Smooth muscle cell (in vitro differentiated cells): ENCODE results near the gene ALDOC. TPM values are rescaled to one million over a fixed set of nuclear protein-coding genes. Genes with fewer than 3 reads are reported as not detected.
A peak's percentile ranks its signal among the peaks of the same experiment; 100 is the strongest.

Source experiments
- DNase-seq: peaks from one replicate; lab custom pipeline; 2025; ENCODE audit not compliant: unreplicated experiment; lab: John Stamatoyannopoulos, UW
- H2AFZ ChIP-seq: fragments of 200-600 bp; sonication (generic); 2 replicates; pipeline ENCODE4 v1.6.0; 2016; ENCODE audit warnings: antibody characterized with exemption, low read depth, mild to moderate bottlenecking
- H3F3A ChIP-seq: fragments of 200-600 bp; sonication (generic); 2 replicates; pipeline ENCODE4 v1.6.0; 2017; ENCODE audit warnings: antibody characterized with exemption, low read depth
- H3K27ac ChIP-seq: fragments of 200-600 bp; sonication (generic); 2 replicates; pipeline ENCODE4 v1.5.1; 2016; ENCODE audit warnings: low read depth, mild to moderate bottlenecking
- H3K27me3 ChIP-seq: fragments of 200-600 bp; sonication (generic); 2 replicates; pipeline ENCODE4 v1.6.1; 2016; ENCODE audit warnings: low read depth, mild to moderate bottlenecking
- H3K36me3 ChIP-seq: fragments of 200-600 bp; sonication (generic); 2 replicates; pipeline ENCODE4 v1.5.1; 2016; ENCODE audit warnings: low read depth
- H3K4me1 ChIP-seq: fragments of 200-600 bp; sonication (generic); 2 replicates; pipeline ENCODE4 v1.5.1; 2016; ENCODE audit warnings: low read depth
- H3K4me2 ChIP-seq: fragments of 200-600 bp; sonication (generic); 2 replicates; pipeline ENCODE4 v1.6.0; 2016; ENCODE audit warnings: mild to moderate bottlenecking
- H3K4me3 ChIP-seq: fragments of 200-600 bp; sonication (generic); 2 replicates; pipeline ENCODE4 v1.5.1; 2016; ENCODE audit warnings: mild to moderate bottlenecking
- H3K79me2 ChIP-seq: fragments of 200-600 bp; sonication (generic); 2 replicates; pipeline ENCODE4 v1.6.0; 2016; ENCODE audit warnings: low read depth, mild to moderate bottlenecking
- H3K9ac ChIP-seq: fragments of 200-600 bp; sonication (generic); 2 replicates; pipeline ENCODE4 v1.6.0; 2016; ENCODE audit warnings: low read depth
- H3K9me3 ChIP-seq: fragments of 200-600 bp; sonication (generic); replicated peaks from 2 replicates; pipeline ENCODE4 v1.5.1; 2016; ENCODE audit warnings: low read depth
- H4K20me1 ChIP-seq: fragments of 200-600 bp; sonication (generic); 2 replicates; pipeline ENCODE4 v1.6.0; 2016; ENCODE audit warnings: low read depth
- CTCF ChIP-seq: fragments of 200-600 bp; sonication (generic); IDR thresholded peaks from 2 replicates; pipeline ENCODE4 v1.5.1; 2017; ENCODE audit warnings: borderline replicate concordance, mild to moderate bottlenecking, antibody characterized with exemption; ENCODE audit not compliant: insufficient read depth, poor library complexity, severe bottlenecking
- WGBS: methylation state at CpG from one replicate; pipeline ENCODE4 v1.1.7; 2016; ENCODE audit warnings: low lambda C conversion rate; 5-methylcytosine and 5-hydroxymethylcytosine counted together
- polyA plus RNA-seq: library from polyadenylated mRNA; unstranded; fragments of >200 nt; fragmentation: Nextera tagmentation; extraction: Ambion mirVana; gene quantifications from 2 replicates; pipeline ENCODE4 v1.2.1, GENCODE V29; 2016
- total RNA-seq: library from RNA; depleted of rRNA; stranded (reverse); fragments of >200 nt; gene quantifications from 2 replicates; pipeline ENCODE4 v1.2.3, GENCODE V29; 2014

The ALDOC gene
- total and polyA plus RNA-seq, 2 experiments from 2014 or later = 71.5 to 72.6 TPM

GRCh38 chr17:28615260-28615940 lies 38.7 kb upstream of the ALDOC start:
- H3F3A ChIP-seq = no peaks in the 10 kb centered on the region
- 95% methylated on average over 4 of the region's 4 CpGs for WGBS
- TF ChIP-seq CTCF = no peak
- H4K20me1 ChIP-seq = no peaks in the 10 kb centered on the region
- H3K36me3 ChIP-seq = peaks cover 33% of the 10 kb centered on the region
- no peak overlapping the region for H2AFZ ChIP-seq
- H3K27me3 ChIP-seq = no peaks in the 10 kb centered on the region
- no peaks in the 10 kb centered on the region for H3K4me1 ChIP-seq
- no peaks in the 10 kb centered on the region for H3K79me2 ChIP-seq
- DNase-seq = no peak
- no peak overlapping the region for H3K4me3 ChIP-seq
- no peak overlapping the region for H3K9ac ChIP-seq
- no peak overlapping the region for H3K27ac ChIP-seq
- H3K9me3 ChIP-seq = no peaks in the 10 kb centered on the region
- no peak overlapping the region for H3K4me2 ChIP-seq

GRCh38 chr17:28613931-28614381 lies 37.3 kb upstream of the ALDOC start, which contains the start of gene RSKR:
Gene RSKR (minus strand): TSS chr17:28614185. CDS start chr17:28614161, 24 bp downstream.
- H3F3A ChIP-seq = no peaks in the 10 kb centered on the region
- no peaks in the 10 kb centered on the region for H3K9me3 ChIP-seq
- no peak within 1 kb of the TSS for H3K9ac ChIP-seq
- peaks cover 19% of the 10 kb centered on the region for H3K36me3 ChIP-seq
- no peaks in the 10 kb centered on the region for H3K4me1 ChIP-seq
- no peak within 1 kb of the TSS for H3K4me3 ChIP-seq
- TF ChIP-seq CTCF = no peak
- H3K4me2 ChIP-seq = no peak within 1 kb of the TSS
- H4K20me1 ChIP-seq = no peaks in the 10 kb centered on the region
- no peak within 1 kb of the TSS for H3K27ac ChIP-seq
- no peaks in the 10 kb centered on the region for H3K79me2 ChIP-seq
- no peaks in the 10 kb centered on the region for H3K27me3 ChIP-seq
- DNase-seq = no peak
- WGBS = 95% methylated on average over 5 of the region's 5 CpGs
- no peak within 1 kb of the TSS for H2AFZ ChIP-seq

- H3K9me3 ChIP-seq = no peaks in the 10 kb centered on the region
- H3F3A ChIP-seq = no peaks in the 10 kb centered on the region
- peaks cover 13% of the 10 kb centered on the region for H3K36me3 ChIP-seq
- DNase-seq = no peak
- H3K9ac ChIP-seq = no peak overlapping the region
- H3K79me2 ChIP-seq = no peaks in the 10 kb centered on the region
- no peak overlapping the region for H2AFZ ChIP-seq
- 91% methylated on average over 6 of the region's 6 CpGs for WGBS
- no peak overlapping the region for H3K4me2 ChIP-seq
- no peaks in the 10 kb centered on the region for H3K4me1 ChIP-seq
- no peak overlapping the region for H3K27ac ChIP-seq
- peak; percentile 56 for TF ChIP-seq CTCF
- H3K27me3 ChIP-seq = no peaks in the 10 kb centered on the region
- H3K4me3 ChIP-seq = no peak overlapping the region
- H4K20me1 ChIP-seq = no peaks in the 10 kb centered on the region
Measured at GRCh38 chr17:28612936-28613872, 36.5 kb upstream of the ALDOC start.
